SH-SY5Y (cell line): Measurements from ENCODE around the gene USP14.

Experiments
- GATA2 ChIP-seq: IDR thresholded peaks from 2 replicates; pipeline ENCODE4 v1.6.1; 2011; ENCODE audit warnings: mild to moderate bottlenecking, low read depth, low read length
- GATA3 ChIP-seq: IDR thresholded peaks from 2 replicates; pipeline ENCODE4 v1.6.1; 2011; ENCODE audit warnings: low read depth, mild to moderate bottlenecking, low read length, moderate library complexity

Gene USP14

DNA sequence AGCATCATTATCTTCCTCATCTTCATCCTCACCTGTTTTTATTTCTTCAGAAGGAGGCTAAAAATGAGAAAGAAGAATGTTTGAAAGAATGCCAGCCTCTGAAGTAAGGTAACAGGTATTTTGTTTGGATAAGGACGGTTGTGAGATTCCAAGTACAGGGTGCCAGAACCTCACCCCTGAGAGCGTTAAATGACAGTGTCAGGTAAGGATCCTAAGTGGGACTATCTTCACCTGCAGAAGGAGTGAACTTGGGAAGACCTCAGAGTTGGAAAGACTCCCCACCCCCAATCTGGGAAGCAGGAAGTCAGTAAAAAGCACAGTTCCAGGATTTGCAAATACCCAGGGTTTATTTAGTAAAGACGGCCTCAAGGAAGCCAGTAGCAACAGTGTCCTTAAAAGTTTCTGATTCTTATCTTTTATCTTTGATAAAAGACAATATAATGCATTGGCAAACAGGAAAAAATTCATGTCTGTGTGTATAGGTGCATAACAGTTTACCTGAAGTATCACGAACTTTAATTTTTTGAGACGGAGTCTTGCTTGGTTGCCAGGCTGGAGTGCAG lies 57.2 kb downstream of the USP14 start:
- TF ChIP-seq GATA2 (no peak), GATA3 (no peak)

DNA sequence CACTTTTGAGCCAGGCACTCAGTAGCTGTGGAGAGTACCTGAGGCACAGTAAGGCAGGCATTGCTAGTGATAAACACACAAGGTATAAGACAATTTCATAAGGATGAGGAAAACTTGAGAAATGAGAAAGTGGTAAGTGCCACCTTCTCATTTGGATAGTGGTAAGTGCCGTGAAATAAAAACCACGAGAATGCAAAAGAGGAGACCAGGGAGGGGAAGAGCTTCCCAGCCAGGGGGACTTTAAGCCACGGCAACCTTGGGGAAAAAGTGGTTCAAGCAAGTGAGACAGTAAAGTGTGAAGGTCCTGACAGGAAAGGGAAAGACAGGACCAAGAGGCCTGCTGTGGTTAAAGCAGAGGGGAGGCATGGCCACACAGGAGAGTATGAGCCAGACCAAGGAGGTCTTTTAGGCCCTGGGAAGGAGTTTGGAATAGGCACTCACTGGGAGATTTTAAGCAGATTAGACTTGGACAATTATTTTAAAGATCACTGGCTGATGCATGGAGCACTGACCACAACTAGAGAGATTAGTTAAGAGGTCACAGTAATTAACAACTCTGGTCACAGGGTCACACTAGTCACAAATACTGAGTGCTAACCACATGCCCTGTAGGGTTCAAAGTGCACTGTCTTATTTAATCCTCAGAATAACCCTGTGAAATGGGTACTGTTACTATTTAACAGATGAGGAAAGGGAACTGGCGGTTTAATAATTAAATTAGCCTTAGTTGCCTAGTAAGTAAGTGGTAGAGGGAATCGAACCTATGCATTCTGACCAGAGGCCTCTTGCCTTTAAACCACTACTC lies 59.4 kb downstream of the USP14 start:
- TF ChIP-seq GATA3 = no peak
- no peak for TF ChIP-seq GATA2

DNA sequence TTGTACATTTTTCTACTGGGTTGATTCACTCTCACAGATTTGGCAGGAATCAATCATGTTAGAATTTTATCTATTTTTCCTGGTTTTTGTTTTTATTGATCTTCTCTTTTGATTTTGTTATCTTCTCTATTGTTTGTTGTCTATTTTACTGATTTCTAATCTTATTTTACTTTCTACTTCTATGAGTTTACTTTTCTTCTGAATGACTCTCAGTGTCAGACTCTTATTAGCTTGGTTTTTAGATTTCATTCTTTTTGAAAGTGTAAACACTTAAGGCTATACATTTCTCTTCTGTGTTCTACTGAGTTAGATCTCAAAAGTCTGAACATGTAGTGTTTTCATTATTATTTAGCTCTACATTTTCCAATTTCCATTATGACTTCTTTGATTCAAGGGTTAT lies 62.4 kb downstream of the USP14 start:
- no peak for TF ChIP-seq GATA2
- no peak for TF ChIP-seq GATA3

DNA sequence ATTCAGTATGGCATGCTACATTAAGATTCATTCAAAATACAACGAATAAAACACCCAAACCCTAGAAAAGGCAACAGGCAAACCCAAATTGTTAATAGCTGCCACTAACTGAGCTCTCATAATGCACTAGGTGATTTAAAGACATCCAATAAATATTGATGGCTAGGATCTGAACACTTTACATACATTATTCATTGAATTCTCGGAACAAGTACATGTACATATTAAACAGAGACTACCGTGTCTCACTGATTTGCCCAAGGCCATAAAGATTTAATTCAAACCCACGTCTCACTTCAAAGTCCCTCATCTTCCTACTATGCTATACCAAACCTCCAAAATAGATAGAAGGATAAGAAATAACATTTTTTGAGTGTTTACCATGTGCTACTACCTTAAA lies 67.4 kb downstream of the USP14 start:
- TF ChIP-seq GATA3 (no peak), GATA2 (no peak)

DNA sequence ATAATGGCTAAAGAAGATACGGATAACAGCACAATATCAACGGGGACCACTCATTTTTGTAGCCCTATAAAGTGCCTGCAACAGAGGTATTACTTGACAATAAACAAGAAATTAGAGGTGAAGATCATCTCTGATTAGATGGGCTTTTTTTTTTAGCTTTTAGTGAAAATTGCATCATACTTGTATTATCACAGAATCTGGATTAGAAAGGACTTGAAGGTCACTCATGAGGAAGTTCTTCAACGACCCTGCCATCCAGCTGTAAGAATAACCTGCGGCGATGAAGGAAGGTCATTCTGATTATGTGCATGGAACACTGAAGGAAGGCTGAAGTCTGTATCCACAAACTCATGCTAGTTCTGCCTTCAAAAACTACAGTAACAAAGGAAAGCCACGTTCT lies 69.0 kb downstream of the USP14 start:
- TF ChIP-seq GATA3 (no peak), GATA2 (no peak)

DNA sequence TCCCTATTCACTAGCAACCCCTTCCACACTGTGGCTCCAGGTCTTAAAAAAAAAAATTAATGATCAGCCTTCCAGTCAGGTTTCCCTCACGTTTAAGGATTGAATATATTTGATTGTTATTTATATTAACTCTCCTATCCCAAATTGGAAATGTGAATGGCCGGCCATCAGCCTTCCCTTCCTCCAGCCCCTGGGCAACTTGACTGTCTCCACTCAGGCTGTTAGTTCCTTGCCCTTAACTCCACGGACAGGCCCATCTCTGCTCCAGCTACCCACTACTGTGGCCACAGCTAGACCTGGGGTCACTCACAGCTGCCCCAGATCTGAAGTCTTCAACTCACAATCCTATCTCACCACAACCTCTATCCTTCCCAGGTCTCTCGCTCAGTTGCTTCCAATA lies 69.5 kb downstream of the USP14 start:
- TF ChIP-seq GATA3 (no peak), GATA2 (no peak)

DNA sequence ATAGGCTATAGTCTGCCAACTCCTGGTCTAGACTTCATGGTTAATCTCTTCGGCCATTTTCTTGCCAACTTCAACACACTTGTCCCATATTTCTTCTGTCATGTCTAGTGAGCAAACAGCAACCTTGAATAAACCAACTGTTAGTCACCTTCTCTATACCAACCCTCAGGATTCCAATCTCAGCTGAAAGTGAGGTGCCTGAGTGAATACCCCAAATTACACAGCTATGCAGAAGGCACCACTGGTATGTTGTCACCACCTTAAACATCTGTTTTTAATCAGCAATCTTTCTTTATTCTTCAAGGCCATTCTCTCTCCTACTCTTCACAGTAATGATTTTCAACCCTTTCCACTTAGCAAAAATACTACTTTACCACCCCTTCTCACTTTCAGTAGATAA lies 70.2 kb downstream of the USP14 start:
- TF ChIP-seq GATA2 = no peak
- TF ChIP-seq GATA3 = no peak

DNA sequence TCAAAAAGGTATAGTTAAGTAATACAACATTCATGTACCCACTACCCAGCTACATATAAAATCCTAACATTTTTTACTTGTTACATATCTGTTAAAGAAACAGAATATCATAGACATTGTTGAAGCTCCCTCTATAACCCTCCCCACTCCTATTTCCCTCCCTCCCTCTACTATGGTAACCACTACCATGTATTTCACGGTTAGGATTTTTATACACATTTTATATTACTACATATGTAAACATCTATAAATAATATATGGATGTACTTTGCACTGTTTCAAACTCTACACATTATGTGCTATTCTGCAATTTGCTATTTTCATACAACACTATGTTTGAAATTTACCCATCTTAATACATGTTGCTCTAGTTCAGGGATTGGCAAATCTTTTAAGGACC lies 73.2 kb downstream of the USP14 start:
- no peak for TF ChIP-seq GATA2
- TF ChIP-seq GATA3 = no peak

DNA sequence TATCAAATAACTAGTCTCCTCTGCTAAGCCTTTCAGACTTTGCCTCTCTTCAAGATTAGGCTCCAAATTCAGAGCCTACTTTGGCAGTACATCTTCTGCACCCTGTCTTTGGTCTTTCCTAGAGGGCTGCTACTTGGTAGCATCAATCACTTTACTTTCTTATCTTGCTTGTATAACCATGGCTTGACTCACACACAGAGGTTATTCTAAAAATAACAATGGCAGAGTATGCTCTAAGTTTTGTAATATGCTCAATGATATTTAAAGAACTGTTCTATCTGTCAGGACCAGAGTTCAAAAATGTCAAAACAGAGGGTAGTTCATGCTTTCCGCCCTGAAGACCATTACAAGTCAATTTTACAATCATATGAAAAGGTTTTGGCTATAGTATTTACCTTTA lies 81.8 kb downstream of the USP14 start:
- TF ChIP-seq GATA3 (no peak), GATA2 (no peak)

DNA sequence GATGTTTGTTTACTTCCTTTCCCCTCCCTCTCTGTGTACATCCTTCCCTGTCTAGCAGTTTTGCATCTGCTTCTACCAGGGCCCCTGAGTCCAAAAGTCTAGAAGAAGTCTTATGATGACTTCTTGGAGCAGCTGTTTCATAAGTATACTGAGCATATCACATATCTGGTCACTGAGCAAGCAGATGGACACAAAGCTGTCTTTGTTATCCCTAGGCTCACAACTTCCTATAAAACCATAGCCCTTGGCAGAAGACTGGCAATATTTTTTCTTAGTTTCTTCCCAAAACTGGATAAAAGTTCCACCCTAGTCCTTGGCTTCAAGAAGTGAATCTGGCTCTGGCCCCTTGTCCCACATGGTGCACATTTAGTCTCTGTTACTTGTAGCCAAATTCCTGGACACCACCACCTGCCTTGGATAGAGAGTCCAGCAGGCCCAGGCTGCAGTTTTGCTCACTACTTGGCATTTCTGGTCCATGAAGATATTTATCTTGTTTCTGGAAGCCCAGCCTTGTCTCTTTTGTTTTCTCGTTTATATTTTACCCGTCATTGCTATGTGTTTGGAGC lies 87.0 kb downstream of the USP14 start:
- TF ChIP-seq GATA3 (no peak), GATA2 (no peak)

DNA sequence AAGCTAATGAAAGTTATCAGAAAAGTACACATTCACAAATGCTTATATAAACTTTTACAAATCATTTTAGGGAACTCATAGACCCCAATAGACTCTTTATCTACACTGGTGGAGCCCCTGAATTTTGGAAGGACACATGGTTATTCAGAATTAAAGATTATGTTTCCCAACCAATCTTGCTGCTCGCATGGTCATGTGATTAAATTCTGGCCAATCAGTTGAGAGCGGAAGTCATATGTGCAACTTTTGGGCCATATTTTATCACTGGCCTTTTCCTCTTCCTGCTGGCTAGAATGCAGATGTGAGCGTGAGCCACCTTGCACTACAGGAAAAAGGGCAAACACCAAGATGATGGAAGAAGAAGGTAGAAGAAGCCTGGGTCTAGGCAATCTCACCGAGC lies 89.7 kb downstream of the USP14 start:
- TF ChIP-seq GATA3 (no peak), GATA2 (no peak)

DNA sequence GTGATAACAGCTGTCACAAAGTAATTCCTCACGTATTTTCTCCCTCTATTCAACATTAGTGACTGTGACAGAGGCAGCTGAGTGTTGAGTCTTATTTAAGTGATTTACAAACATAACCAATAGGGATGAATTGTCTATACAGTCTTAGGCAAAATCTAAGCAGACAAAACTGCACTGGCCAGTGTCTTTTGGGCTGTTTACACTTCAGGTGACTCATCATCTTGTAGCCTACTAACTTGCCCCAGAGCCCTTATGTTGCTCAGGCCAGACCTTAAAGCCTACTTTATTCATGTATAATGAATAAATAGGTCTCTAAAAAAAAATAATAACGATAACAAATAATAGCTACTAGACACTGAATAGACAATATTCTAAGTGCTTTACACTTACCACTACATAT lies 92.3 kb downstream of the USP14 start:
- TF ChIP-seq GATA3 = no peak
- no peak for TF ChIP-seq GATA2

DNA sequence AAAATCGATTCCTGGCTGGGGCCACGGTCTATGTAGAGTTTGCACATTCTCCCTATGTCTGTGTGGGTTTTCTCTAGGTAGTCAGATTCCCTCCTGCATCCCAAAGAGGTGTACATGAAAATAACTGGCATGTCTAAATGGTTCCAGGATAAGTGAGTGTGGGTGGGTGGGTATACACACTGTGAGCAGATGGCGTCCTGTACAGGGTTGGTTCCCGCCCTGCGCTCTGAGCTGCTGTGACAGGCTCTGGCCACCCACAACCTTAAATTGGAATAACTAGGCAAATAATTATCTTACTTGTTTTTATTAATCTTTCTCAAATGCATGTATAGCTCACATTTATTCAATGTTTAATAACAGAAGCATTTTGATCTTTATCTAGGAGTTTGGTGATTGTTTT lies 93.2 kb downstream of the USP14 start:
- TF ChIP-seq GATA3 (no peak), GATA2 (no peak)

DNA sequence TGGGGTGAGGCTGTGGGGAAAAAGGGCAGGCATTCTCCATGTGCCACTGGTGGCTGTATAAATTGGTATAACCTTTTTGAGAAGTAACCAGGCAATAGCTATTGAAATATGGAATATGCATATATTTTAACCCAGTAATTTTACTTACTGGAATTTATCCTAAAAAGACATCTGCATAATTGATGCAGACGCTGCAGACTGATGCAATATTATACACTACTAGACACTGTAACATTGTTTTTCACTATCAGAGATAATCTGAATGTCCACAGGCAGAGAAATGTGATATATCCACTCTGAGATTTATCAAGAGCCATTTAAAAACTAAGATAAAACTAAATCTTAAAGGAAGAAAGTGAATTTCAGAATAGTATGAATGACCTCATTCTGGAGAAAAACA lies 94.8 kb downstream of the USP14 start:
- TF ChIP-seq GATA3 = no peak
- no peak for TF ChIP-seq GATA2

DNA sequence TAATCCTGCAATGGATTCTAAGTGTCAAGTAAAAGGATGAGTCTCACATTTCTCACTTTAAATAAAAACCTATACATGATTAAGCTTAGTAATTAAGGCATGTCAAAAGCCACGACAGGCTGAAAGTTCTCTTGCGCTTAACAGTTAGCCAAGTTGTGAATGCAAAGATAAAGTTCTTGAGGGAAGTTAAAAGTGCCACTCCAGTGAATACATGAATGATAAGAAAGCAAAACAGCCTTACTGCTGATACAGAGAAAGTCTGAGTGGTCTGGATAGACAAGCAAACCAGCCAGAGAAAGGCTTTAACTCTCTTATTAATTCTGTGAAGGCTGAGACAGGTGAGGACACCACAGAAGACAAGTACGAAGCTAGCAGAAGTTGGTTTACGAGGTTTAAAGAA lies 96.8 kb downstream of the USP14 start:
- TF ChIP-seq GATA2 = no peak
- no peak for TF ChIP-seq GATA3
